Islet of Langerhans (tissue), 1 donor: ENCODE measurements around the gene MRFAP1L1.
"Not testable (repeated sequence)": the region's sequence is repeated elsewhere in the genome, so short reads cannot be mapped to it uniquely, and the experiment has no call there.

Experiments
- FAIRE-seq: peaks from one replicate; lab custom pipeline; 2011; peaks lifted over from hg19 to GRCh38; lab: Jason Lieb, UNC

MRFAP1L1 gene

DNA sequence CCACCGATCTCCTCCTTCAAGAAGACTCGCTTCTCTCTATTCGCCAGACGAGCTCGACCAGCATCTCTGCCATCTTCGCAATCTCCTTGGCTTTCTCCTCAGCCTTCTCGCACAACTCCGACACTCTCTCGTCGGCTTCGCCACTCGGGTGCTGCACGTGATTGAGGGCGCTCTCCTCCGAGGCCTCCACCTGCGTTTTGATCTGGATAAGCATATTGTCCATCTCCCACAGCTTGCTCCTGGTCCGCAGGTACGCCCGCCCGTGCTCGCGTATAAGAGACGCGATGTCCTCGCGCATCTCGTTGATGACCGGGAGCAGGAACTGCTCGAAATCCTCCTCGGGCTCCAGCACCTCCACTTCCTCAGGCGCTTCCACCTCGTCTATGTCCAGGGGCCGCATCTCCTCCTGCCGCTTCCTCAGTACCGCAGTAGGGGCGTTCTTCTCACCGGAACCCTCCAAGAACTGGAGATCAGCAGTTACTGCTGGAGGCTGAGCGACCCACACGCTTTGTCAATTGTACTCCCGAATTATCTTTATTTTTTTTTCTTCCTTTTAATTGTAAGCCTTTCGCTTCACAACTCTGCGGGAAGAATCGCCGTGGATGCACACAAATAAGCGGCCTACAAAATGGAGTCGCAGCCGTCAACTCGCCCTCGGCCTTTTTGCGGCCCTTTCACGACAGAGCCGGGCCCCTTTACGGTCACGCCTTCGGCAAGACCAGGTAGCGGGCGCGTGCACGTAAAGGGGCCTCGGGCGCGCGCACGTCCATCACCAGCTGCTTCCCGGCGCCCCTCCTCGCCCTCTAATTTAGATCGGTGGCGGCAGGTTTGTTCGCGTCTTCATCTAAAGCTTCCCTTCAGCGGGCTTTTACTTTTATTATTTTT, at the start of gene MRFAP1L1:
TSS of gene MRFAP1L1 (minus strand) at position 636 of the 885 bp plus-strand sequence. CDS start at position 400, 236 bp downstream.
- FAIRE-seq: no peak

DNA sequence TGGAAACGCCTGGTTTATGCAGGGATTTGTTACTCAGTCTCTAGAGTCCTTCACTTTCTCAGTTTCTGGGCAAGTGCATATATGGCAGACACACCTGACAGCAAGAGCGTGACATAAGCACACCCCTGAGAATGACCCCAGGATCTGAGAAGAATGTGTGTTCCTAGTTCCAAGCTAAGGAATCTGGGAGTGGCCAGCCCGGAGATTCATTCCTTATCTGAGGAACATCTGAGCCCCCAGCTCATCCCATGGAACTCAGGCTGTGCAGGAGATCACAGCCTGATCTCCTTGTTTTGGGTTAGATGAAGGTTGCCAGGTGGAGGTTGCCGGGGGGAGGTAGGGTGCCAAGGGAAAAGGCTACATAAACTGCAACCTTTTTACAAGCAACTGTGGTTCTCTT, 49.1 kb upstream of the MRFAP1L1 start:
- no peak for FAIRE-seq

DNA sequence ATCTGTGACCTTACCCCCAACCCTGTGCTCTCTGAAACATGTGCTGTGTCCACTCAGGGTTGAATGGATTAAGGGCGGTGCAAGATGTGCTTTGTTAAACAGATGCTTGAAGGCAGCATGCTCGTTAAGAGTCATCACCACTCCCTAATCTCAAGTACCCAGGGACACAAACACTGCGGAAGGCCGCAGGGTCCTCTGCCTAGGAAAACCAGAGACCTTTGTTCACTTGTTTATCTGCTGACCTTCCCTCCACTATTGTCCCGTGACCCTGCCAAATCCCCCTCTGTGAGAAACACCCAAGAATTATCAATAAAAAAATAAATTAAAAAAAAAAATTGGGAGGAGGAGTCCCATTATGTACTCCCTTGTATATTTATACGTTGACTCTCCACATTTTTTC, 46.7 kb upstream of the MRFAP1L1 start:
- FAIRE-seq: not testable (repeated sequence)

DNA sequence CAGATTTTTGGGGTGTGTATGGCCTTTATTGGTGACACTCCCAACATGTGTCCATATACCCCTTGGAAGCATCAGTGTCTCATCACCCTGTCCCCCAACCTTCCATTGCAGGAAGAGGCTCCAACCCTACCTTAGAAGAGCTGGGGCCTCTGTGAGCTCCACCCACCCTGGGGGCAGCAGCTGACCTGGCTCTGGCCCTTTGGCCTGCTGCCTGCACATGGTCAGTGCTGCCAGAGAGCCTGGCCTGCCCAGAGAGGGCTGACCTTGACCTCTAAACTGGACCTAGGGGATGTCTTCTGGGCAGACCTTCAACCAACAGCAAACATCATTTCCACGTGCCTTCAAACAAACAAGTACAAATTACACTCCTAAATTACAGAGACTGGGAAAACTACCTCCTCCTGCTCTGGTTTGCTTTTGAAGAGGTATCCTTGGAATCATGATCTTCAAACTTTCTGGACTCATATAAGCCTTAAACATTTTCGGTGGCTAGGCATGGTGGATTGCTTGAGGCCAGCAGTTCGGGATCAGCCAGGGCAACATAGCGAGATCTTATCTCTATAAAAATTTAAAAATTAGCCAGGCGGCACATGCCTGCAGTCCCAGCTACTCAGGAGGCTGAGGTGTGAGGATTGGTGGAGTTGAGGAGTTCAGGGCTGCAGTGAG, 45.6 kb upstream of the MRFAP1L1 start:
- no peak for FAIRE-seq

DNA sequence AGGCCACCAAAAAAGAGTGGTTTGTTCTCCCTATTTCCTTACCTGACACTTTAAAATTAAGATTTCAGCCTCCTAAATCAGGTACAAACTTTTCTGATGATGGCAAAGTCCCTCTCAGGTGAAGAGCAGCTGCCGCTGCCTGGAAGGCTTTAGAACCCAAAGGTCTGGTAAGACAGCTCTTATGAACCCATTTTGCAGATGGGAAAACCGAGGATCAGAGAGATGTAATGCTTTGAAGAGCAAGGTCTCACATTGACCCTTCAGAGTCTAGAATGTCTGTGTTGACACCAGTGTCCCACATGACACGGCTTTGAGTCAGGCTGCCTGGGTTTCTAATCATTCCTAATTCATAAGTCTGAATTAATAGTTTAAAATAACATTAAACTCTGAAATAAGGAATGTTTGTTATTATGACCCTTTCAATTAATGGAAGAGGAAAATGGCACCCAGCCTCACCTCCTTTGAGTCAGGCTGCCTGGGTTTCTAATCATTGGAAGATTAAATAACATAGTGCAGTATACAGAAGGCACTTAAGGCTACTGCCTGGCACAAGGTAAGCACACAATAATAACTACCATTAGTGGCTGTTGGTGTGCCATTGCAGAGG, 44.9 kb upstream of the MRFAP1L1 start:
- FAIRE-seq: no peak

DNA sequence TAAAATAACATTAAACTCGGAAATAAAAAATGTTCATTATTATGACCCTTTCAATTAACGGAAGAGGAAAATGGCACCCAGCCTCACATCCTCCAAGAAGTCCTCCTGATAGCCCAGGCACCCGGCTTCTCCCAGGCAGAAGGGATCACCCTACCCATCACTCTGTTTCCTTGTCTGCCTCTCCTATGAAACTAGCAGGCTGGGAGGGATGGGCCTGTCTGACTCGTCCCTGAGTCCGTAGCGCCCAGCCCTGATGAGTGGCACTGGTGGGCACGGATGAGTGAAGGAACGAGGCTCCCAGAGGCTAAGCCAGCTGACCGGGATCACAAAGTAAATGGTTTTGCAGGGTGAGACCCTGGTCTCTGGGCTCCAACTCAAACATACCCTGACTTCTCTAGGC, 44.2 kb upstream of the MRFAP1L1 start:
- FAIRE-seq: no peak

DNA sequence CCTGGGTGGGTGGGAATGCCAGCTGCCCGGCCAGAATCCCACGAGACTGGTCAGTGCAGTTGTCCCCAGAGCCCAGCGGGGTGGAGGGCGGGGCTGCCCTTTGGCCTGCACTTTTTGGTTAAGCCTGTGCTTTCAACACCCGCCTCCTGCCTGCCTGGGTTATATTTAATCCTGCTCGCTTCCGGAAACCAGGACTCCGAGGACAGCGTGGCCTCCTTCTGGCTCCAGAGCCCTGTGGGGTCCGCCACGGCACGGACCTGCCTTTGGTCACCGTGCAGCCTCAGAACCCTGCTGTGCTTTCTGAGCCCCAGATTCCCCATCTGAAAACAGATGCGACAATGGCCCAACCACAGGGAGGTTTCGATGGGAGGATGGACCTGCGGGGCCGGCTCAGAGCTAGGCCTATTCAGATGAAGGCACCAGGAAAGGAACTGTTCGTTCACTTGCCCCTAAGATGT, 43.5 kb upstream of the MRFAP1L1 start:
- FAIRE-seq: no peak

DNA sequence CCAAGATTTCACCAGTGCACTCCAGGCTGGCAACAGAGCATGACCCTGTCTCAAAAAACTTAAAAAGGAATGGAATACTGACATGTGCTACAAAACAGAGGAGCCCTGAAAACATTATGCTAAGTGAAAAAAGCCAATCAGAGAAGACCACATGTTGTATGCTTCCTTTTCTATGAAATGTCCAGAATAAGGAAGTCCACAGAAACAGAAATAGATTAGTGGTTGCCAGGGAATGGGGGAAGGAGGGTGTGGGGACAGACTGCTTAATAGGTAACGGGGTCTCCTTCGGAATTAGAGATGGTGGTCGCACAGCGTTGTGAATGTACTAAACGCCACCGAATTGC, 42.8 kb upstream of the MRFAP1L1 start:
- FAIRE-seq: no peak

DNA sequence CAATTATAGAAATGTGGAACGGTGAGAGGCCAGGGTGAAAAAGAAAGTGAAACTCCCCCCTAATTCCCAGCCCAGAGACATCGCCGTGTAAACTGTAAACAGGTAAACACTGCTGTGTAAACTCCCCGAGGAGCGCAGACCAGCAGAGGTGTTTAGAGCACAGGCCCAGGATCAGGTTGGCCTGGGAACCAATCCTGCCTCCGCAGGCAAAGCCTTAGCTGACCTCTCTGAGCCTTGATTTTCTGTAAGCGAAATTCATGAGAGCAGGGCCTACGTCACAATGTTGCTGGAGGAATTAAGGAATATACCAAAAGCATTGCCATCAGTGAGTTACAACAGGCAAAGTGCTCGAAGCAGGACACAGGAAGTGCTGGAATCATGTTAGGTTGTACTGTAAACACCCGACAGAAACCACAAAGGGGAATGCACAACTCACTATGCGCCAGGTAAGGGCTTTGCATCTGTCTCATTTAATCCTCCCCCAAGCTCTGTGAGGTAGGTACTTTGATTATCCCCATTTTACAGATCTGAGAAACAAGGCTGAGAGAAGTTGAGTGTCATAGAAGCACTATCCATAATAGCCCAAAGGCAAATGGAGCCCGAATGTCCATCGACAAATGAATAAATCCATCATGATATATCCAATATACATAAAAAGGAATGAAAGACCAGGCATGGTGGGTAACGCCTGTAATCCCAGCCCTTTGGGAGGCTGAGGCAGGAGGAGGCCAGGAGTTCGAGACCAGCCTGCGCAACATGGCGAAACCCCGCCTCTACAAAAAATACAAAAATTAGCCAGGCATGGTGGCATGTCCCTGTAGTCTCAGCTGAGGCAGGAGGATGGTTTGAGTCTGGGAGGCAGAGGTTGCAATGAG, 42.2 kb upstream of the MRFAP1L1 start:
- no peak for FAIRE-seq

DNA sequence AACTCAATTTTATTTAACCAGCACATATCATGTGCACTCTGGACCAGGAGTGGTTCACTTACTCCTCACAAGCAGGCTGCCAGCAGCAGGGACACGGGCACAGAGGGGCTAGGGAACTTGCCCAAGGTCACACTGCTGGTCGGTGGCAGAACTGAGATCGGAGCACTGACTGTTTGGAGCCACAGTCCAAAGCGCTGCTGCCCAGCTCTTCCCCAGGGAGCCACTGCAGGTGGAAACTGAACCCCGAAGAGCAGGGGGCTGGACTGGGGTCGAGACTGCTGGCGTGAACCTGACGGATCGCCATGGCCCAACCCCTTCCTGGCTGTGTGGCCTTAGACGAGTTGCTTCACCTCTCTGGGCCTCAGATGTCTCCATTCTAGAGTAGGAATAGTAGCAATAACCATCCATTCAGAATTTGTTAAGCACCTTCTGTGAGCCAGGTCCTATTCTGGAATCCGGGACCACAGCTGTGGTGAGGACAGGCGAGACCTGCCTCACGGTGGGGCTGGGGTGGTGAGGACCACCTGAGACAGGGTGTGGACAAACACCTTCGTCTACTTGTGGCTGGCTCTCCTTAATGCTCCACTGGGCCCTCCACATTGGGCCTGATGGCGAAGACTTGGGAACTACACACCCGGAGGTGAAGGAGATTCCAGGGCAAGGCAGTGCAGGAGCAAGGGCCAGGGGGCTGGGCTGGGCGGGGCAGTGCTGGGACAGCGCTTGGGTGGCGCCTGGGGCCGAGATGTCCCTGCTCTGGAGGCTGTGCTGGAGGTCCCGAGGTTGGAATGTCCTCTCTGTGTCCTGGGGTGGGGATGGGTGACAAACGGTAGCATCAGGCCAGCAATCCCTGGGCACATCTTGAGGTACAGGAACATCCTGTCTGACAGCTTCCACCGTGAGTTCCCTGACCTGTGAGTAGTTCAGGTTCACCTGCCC, 40.9 kb upstream of the MRFAP1L1 start:
- no peak for FAIRE-seq

DNA sequence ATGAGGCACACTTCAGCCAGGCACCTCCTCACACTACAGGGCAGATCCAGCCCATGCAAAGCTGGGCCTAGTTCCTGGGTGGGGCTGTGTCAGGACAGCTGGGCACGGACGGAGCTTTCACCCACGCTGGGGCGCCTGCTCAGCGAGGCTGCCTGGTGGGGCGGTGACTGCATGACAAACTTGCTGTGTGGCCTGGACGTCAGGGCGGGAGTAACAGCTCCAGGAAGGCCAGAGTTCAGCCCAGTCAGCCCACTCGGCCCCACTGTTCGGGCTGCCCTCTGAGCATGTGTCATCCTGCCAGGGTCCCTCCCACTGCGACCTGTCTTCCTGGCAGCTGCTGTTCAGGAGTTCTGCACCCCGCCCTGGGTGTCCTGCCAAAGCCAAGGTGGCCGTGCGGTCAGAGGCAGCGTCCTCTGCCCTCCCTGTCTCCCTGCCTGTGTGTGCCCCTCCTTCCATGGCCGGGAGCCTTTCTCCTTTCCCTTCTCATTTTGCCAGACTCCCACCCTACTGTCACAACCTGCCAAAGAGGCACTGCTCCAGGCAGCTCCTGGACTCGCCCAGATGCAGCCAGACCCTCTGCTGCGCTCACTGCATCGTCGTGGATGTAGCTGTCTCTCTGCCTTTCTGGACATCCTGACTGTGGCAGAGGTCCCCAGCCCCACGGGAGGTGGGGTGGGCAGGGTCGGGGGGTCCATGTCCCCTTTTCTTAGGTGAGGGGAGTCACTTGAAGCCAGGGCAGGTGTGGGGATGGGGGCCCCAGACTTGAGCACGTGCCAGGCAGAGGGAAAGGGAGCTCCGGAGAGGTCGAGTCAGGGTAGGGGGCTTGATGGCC, 39.9 kb upstream of the MRFAP1L1 start:
- no peak for FAIRE-seq

DNA sequence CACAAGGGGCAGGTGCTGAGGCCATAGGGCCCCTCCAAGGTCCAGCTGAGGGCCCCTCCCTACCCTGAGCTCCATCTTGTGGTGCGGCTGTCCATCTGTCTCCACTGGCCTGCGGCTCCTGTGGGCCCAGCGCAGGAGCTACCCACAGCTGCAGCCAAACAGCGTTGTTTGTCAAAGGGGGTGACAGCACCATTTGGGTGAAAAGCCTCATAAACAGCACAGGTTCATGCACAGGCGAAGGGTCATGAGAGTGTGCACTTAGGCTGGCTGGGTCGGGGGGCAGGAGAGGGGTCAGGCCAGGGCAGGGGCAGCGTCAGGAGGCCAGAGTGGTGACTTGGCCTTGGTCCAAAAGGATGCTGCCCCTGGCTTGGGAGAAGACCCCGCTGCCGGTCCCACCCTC, 38.6 kb upstream of the MRFAP1L1 start:
- no peak for FAIRE-seq

DNA sequence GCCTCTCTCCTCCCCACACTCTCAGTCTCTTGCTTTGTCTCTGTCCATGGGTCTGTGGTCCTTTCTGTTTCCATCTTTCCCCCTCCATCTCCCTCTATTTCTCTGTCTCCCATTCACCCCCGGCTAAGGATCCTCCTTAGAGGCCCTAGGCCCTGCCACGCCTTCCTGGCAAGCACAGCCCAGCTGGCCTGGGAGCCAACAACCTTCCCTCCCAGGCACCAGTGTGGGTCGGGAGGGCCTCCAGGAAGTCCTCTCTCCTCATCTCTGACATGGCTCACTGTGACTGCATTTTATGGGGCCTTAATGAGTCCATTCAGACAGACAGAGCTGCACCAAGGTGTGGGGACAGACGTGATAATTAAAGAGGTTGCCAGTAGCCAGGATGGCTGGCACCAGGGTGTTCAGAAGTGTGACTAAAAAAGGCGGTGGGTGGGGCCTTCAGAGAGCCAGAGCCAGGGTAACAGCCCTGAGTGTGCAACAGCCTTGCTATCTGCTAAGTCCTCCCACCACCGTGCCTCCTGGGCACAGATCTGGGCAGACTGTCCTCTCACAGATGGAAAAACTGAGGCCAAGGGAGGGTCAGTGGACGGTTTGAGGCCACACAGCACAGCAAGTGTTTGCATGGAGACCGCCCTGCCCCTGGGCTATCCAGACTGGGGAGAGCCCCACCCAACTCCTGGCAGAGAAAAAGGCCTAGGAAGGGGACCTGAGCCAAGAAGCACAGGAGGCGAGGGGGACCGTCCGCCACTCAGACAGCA, 37.8 kb upstream of the MRFAP1L1 start:
- no peak for FAIRE-seq

DNA sequence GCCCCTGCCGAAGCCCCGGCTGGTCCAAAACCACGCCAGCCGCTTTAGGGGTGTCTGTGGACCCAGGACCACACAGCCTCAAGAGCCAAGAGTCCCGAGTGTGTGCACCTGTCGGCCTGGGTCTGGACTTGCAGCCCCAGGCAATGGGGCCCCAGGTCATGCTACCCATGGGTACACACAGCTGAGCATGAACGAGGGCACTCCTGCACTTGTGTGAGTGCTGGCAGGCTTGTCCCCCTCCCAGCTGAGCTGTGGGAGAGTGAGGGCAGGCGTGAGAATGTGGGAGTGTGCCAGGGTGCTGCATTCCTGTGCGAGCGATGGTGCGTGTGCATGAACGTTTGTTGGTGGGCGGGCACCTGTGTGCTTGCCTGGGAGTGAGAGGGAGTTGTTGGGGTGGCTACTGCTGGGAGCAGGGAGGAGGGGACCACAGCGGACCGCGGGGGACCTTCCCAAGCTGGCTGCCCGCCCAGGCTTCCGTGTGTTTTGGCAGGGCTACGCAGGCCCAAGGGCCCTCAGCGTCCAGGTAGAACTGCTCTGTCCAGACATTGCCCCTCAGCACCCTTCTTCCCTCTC, 37.1 kb upstream of the MRFAP1L1 start:
- no peak for FAIRE-seq

DNA sequence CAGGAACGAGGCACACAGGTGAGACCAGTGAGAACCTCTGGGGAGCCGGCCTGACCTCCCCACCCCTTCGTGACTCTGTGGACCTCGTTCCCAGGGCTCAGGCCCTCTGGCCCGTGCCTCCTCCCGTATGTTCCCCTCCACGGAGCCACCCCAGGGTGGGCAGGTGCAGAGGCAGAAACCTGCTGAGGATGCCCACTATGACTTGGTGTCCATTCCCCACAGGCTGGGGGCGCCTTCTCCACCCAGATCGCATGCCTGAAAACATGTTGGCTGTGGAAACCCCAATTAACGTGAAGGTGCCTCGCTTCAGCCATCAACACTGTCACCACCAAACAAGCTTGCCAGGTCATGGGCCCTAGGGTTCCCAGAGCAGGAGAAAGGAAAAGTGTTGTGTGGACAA, 33.3 kb upstream of the MRFAP1L1 start:
- FAIRE-seq: no peak

DNA sequence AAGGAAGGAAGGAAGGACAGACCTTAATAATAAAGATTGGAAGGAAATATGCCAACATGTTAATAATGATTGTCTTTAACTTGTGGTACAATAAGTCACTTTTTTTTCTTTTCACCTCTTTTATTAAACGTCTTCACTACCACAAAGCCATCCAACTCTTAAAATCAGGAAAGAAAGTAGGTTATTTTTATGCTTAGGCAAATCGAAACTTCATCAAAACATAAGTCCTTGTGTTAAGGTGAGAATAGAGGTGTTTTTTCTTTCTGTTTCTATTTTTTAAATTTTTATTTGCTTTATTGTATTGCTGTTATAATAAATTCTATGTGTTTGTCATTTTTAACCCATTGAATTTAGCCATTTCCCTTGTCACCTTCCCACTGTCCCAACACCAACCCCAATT, 32.8 kb upstream of the MRFAP1L1 start:
- no peak for FAIRE-seq

DNA sequence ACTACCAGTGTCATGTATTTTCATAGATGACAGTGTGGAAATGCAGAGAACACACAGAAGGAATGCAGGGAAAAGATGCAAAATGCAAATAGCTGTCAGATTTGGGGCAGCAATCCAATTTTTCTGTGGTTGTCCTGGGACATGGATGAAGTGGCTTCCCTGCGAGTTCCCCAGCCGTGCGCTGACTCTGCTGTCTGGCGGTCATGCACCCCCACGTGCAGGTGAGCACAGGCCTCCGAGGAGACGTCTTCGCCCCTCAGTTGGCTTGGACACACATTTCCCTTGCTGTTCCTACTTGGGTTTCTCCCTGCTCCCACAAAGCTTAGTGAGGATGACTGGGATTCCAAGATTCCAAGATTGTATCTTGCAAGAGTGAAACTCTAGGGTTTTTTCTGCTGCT, 30.7 kb upstream of the MRFAP1L1 start:
- FAIRE-seq: no peak

DNA sequence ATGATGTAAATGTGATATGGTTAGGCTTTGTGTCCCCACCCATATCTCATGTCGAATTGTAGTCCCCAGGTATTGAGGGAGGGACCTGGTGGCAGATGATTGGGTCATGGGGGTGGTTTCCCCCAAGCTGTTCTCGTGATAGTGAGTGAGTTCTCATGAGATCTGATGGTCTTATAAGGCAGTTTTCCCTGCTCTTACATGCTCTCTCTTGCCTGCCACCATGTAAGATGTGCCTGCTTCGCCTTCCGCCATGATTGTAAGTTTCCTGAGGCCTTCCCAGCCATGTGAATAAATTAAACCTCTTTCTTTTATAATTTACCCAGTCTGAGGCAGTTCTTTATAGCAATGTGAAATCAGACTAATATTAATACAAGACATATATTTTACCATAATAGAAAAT, 30.3 kb upstream of the MRFAP1L1 start:
- FAIRE-seq: no peak

DNA sequence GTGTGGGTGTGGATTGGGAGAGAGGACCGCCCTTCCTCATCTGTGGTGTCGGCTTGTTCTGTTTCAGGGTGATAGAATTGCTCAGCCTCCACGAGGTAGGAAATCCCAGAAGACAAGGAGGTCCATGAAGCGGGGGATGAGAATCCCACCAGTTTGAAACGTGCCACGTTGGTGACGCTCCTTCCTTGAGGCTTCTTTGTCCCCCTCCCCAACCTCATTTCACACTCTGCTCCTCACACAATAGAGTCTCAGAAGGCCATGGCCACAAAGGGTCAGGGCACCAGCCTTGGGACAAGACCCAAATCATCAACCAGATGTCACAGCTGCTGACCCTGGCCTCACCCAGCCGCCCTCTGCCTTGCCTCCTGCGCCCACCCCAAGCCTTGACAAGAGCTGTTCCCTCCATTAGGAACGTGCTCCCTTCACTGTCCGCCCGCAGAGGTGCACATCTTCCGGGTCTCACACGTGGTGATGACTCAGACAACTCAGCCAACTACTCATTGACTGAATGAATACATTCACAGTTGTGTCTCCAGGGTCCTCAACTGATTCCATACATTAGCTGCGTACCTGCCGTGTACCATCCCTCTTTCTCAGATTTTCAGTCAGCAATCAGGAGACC, 24.6 kb upstream of the MRFAP1L1 start:
- FAIRE-seq: no peak
